Suprapubic skin (tissue), 4 donors: Measurements from ENCODE around the gene PODNL1. TPM values are rescaled to one million over a fixed set of nuclear protein-coding genes. Genes with fewer than 3 reads are reported as not detected.
A peak's percentile ranks its signal among the peaks of the same experiment; 100 is the strongest.

Experiments used
- DNase-seq, 2 donors: peaks; one replicate each; pipeline ENCODE4 v3.0.0-alpha.2; 2019; ENCODE audit warnings: low spot score in 2 of 2
- H3K27ac ChIP-seq: fragments of 200-600 bp; sonication (generic); one replicate; pipeline ENCODE4 v1.5.1; 2019
- H3K27me3 ChIP-seq: fragments of 200-600 bp; sonication (generic); one replicate; pipeline ENCODE4 v1.5.1; 2019
- H3K36me3 ChIP-seq: fragments of 200-600 bp; sonication (generic); one replicate; pipeline ENCODE4 v1.5.1; 2019
- H3K4me1 ChIP-seq: fragments of 200-600 bp; sonication (generic); one replicate; pipeline ENCODE4 v1.5.1; 2019
- H3K4me3 ChIP-seq: fragments of 200-600 bp; sonication (generic); one replicate; pipeline ENCODE4 v1.5.1; 2019; ENCODE audit warnings: mild to moderate bottlenecking
- H3K9me3 ChIP-seq: fragments of 200-600 bp; sonication (generic); one replicate; pipeline ENCODE4 v1.5.1; 2019
- CTCF ChIP-seq, 2 donors: fragments of 200-600 bp in 1 of 2; fragments of 450-650 bp in 1 of 2; sonication (generic) in 1 of 2; IDR thresholded peaks; one replicate each; pipeline ENCODE4 v1.5.1; 2016 to 2019; ENCODE audit warnings: antibody characterized with exemption in 2 of 2, mild to moderate bottlenecking in 1 of 2, moderate library complexity in 1 of 2
- EP300 ChIP-seq: sonication (generic); formaldehyde crosslinking; IDR thresholded peaks from one replicate; pipeline ENCODE4 v1.6.1; 2017; ENCODE audit warnings: antibody characterized with exemption
- POLR2A ChIP-seq, 2 donors: fragments of 450-650 bp; IDR thresholded peaks; one replicate each; pipeline ENCODE4 v1.6.1; 2017; ENCODE audit warnings: antibody characterized with exemption in 2 of 2, mild to moderate bottlenecking in 2 of 2, moderate library complexity in 2 of 2
- POLR2AphosphoS5 ChIP-seq, 3 donors: sonication (generic); formaldehyde crosslinking; IDR thresholded peaks; one replicate each; pipeline ENCODE4 v1.6.1; 2017; ENCODE audit warnings: antibody characterized with exemption in 3 of 3
- WGBS: methylation state at CpG from one replicate; pipeline ENCODE4 v1.1.5; 2018; 5-methylcytosine and 5-hydroxymethylcytosine counted together
- total RNA-seq, 4 donors: library from RNA; depleted of rRNA; stranded (reverse); fragments of >200 nt; gene quantifications; one replicate each; pipeline ENCODE4 v1.1.0, GENCODE V29; 2016

Gene PODNL1
- total RNA-seq, 4 donors from 2014 or later = 2.3 to 10.6 (median 5.7) TPM

GRCh38 chr19:13962699-13963602, 24.7 kb upstream of the PODNL1 start:
- Histone ChIP-seq H3K4me1 (no peaks in the 10 kb centered on the region), H3K36me3 (peaks cover 81% of the 10 kb centered on the region), H3K27me3 (no peaks in the 10 kb centered on the region), H3K27ac (no peak overlapping the region), H3K9me3 (no peaks in the 10 kb centered on the region), H3K4me3 (peak overlapping the region; percentile 19)
- TF ChIP-seq POLR2AphosphoS5 (IDR thresholded peaks at IDR 0.05) (no peak), POLR2A (IDR thresholded peaks at IDR 0.05) (no peak), CTCF (IDR thresholded peaks at IDR 0.05) (no peak), EP300 (no peak)
- 79% methylated on average over 29 of the region's 89 CpGs for WGBS
- no peak for DNase-seq

GRCh38 chr19:13961826-13962698, 23.8 kb upstream of the PODNL1 start:
- Histone ChIP-seq H3K27me3 (no peaks in the 10 kb centered on the region), H3K9me3 (no peaks in the 10 kb centered on the region), H3K27ac (no peak overlapping the region), H3K4me3 (peak overlapping the region; percentile 19), H3K4me1 (no peaks in the 10 kb centered on the region), H3K36me3 (peaks cover 81% of the 10 kb centered on the region)
- DNase-seq = no peak
- WGBS = 72% methylated on average over 38 of the region's 55 CpGs
- TF ChIP-seq POLR2A (IDR thresholded peaks at IDR 0.05) (no peak), POLR2AphosphoS5 (IDR thresholded peaks at IDR 0.05) (no peak), EP300 (no peak), CTCF (IDR thresholded peaks at IDR 0.05) (no peak)

- 89% methylated on average over 30 of the region's 39 CpGs for WGBS
- Histone ChIP-seq H3K4me1 (peaks cover 5% of the 10 kb centered on the region), H3K9me3 (no peaks in the 10 kb centered on the region), H3K27ac (no peak overlapping the region), H3K4me3 (no peak overlapping the region), H3K27me3 (no peaks in the 10 kb centered on the region), H3K36me3 (peaks cover 81% of the 10 kb centered on the region)
- DNase-seq = no peak
- TF ChIP-seq EP300 (no peak), POLR2A (IDR thresholded peaks at IDR 0.05) (no peak), CTCF (IDR thresholded peaks at IDR 0.05) (no peak), POLR2AphosphoS5 (IDR thresholded peaks at IDR 0.05) (no peak)
Measured at GRCh38 chr19:13960863-13961784, 22.9 kb upstream of the PODNL1 start.

- Histone ChIP-seq H3K4me1 (peaks cover 5% of the 10 kb centered on the region), H3K9me3 (no peaks in the 10 kb centered on the region), H3K36me3 (peaks cover 81% of the 10 kb centered on the region), H3K27me3 (no peaks in the 10 kb centered on the region), H3K4me3 (no peak overlapping the region), H3K27ac (no peak overlapping the region)
- no peak for DNase-seq
- 20% methylated on average over 1 of the region's 27 CpGs for WGBS
- TF ChIP-seq POLR2A (IDR thresholded peaks at IDR 0.05) = no peak
- no peak for TF ChIP-seq POLR2AphosphoS5 (IDR thresholded peaks at IDR 0.05)
- TF ChIP-seq CTCF (IDR thresholded peaks at IDR 0.05) = no peak
- TF ChIP-seq EP300 = no peak
Measured at GRCh38 chr19:13959962-13960862, 22.0 kb upstream of the PODNL1 start.
